Measurements from ENCODE around the gene PPA2.

- TF ChIP-seq POLR2A (IDR thresholded peaks at IDR 0.05; ENCODE audit: borderline replicate concordance, extremely low read depth, insufficient read depth, insufficient read length) (no peak), CTCF (IDR thresholded peaks at IDR 0.05 in 2 of 3, conservative IDR thresholded peaks at IDR 0.05 in 1 of 3; ENCODE audit: borderline replicate concordance in 1 of 3, insufficient read depth in 1 of 3, low read depth in 2 of 3, low read length in 2 of 3) (no peak), TCF7L2 (IDR thresholded peaks at IDR 0.05; ENCODE audit: borderline replicate concordance, extremely low read depth, insufficient read depth, insufficient read length) (no peak), POLR2AphosphoS5 (IDR thresholded peaks at IDR 0.05; ENCODE audit: low read depth, low read length) (no peak), REST (IDR thresholded peaks at IDR 0.05; ENCODE audit: low read depth) (no peak), MAX (IDR thresholded peaks at IDR 0.05) (no peak), SIN3A (IDR thresholded peaks at IDR 0.05; ENCODE audit: low read depth) (no peak), EZH2 (IDR thresholded peaks at IDR 0.05) (no peak), EZH2phosphoT487 (IDR thresholded peaks at IDR 0.05; ENCODE audit: borderline replicate concordance) (no peak)
Observed at GRCh38 chr4:105352826-105353225, 121.0 kb downstream of the PPA2 start.

Data from HCT116 (cell line).